ENCODE measurements around the gene RASAL3.
A peak's percentile ranks its signal among the peaks of the same experiment; 100 is the strongest.

- TF ChIP-seq POLR2AphosphoS5 (IDR thresholded peaks at IDR 0.05; ENCODE audit: low read depth, low read length) (no peak), CTCF (IDR thresholded peaks at IDR 0.05 in 2 of 3, conservative IDR thresholded peaks at IDR 0.05 in 1 of 3; ENCODE audit: borderline replicate concordance in 1 of 3, insufficient read depth in 1 of 3, low read depth in 2 of 3, low read length in 2 of 3) (0 out of 6 replicates have a peak, but pooled peaks of 2 of the 3 experiments have one; percentile 3 to 12), POLR2A (IDR thresholded peaks at IDR 0.05; ENCODE audit: borderline replicate concordance, extremely low read depth, insufficient read depth, insufficient read length) (no peak), SRF (IDR thresholded peaks at IDR 0.05; ENCODE audit: low read depth) (no peak), ELF1 (IDR thresholded peaks at IDR 0.05; ENCODE audit: borderline replicate concordance, low read depth) (no peak), TCF7L2 (IDR thresholded peaks at IDR 0.05; ENCODE audit: borderline replicate concordance, extremely low read depth, insufficient read depth, insufficient read length) (no peak), EZH2 (IDR thresholded peaks at IDR 0.05) (no peak), EZH2phosphoT487 (IDR thresholded peaks at IDR 0.05; ENCODE audit: borderline replicate concordance) (no peak), ATF3 (IDR thresholded peaks at IDR 0.05) (no peak), REST (IDR thresholded peaks at IDR 0.05; ENCODE audit: low read depth) (no peak), MAX (IDR thresholded peaks at IDR 0.05) (no peak), ZFX (IDR thresholded peaks at IDR 0.05) (no peak)
Observed at GRCh38 chr19:15419413-15420025, 44.8 kb downstream of the RASAL3 start.
